Endothelial cell of umbilical vein (primary cell): ENCODE results near the gene MMP28. TPM values are rescaled to one million over a fixed set of nuclear protein-coding genes. Genes with fewer than 3 reads are reported as not detected.

Experiments used
- BruUV-seq: library from RNA; stranded (reverse); fragments of 400-500 nt; replicated peaks from 2 replicates; lab custom pipeline; 2021; lab: Mats Ljungman, UMichigan
- CTCF ChIA-PET: fragments of 300-600, 350-600 bp; sonication (Branson Sonifier 250); formaldehyde crosslinking; loops from one replicate; lab custom pipeline; 2021; ENCODE audit warnings: antibody characterized with exemption, inconsistent platforms; lab: Charles Lee
- POLR2A ChIA-PET: fragments of 300-600, 350-600 bp; sonication (Branson Sonifier 250); formaldehyde crosslinking; loops from one replicate; lab custom pipeline; 2021; ENCODE audit warnings: antibody characterized with exemption, inconsistent platforms; lab: Charles Lee
- DNase-seq: peaks from one replicate; pipeline ENCODE4 v3.0.0-alpha.2; 2011; ENCODE audit warnings: low read depth, low spot score
- FAIRE-seq: peaks from 2 replicates; lab custom pipeline; 2011; peaks lifted over from hg19 to GRCh38; lab: Jason Lieb, UNC
- H2AFZ ChIP-seq: 2 replicates; pipeline ENCODE4 v1.6.0; 2012; ENCODE audit warnings: low read depth, low read length, control low read depth, inconsistent platforms
- H3K27ac ChIP-seq: 2 replicates; pipeline ENCODE4 v1.5.1; 2011; ENCODE audit warnings: low read depth, mild to moderate bottlenecking, control low read depth, low read length, moderate library complexity; ENCODE audit not compliant: insufficient read depth
- H3K27me3 ChIP-seq, 2 experiments: 2 replicates each; pipeline versions ENCODE4 v1.6.0 to v1.6.1; 2011; ENCODE audit warnings: low read length in 2 of 2, mixed read lengths in 1 of 2; ENCODE audit not compliant: control insufficient read depth in 2 of 2, insufficient read depth in 2 of 2
- H3K36me3 ChIP-seq, 2 experiments: 2 replicates in 1 of 2; 3 replicates in 1 of 2; pipeline ENCODE4 v1.5.1; 2011; ENCODE audit warnings: low read length in 2 of 2, mild to moderate bottlenecking in 1 of 2, moderate library complexity in 1 of 2; ENCODE audit not compliant: control insufficient read depth in 2 of 2, insufficient read depth in 2 of 2; ENCODE audit errors: extremely low read depth in 1 of 2
- H3K4me1 ChIP-seq: 3 replicates; pipeline ENCODE4 v1.5.1; 2011; ENCODE audit warnings: mild to moderate bottlenecking, low read length; ENCODE audit not compliant: control insufficient read depth, insufficient read depth; ENCODE audit errors: extremely low read depth
- H3K4me2 ChIP-seq: 2 replicates; pipeline ENCODE4 v1.6.1; 2011; ENCODE audit warnings: low read length, control low read depth, mixed read lengths; ENCODE audit not compliant: insufficient read depth
- H3K4me3 ChIP-seq, 3 experiments: fragments of 200-600 bp in 1 of 3; sonication (generic), shearing (Covaris generic) in 1 of 3; replicated peaks in 1 of 3; 2 replicates each; pipeline ENCODE4 v1.5.1; 2011 to 2016; ENCODE audit warnings: control low read depth in 3 of 3, low read length in 3 of 3, mild to moderate bottlenecking in 2 of 3, inconsistent platforms in 1 of 3, low read depth in 1 of 3, moderate library complexity in 1 of 3; ENCODE audit not compliant: insufficient read depth in 1 of 3
- H3K79me2 ChIP-seq: 2 replicates; pipeline ENCODE4 v1.6.0; 2012; ENCODE audit warnings: low read length, inconsistent platforms; ENCODE audit not compliant: control insufficient read depth, insufficient read depth
- H3K9ac ChIP-seq: replicated peaks from 2 replicates; pipeline ENCODE3; 2011; ENCODE audit warnings: low read length, control low read depth; ENCODE audit not compliant: insufficient read depth; ENCODE audit errors: extremely low read depth
- H3K9me1 ChIP-seq: replicated peaks from 3 replicates; pipeline ENCODE4 v1.6.0; 2011; ENCODE audit warnings: mild to moderate bottlenecking, low read length; ENCODE audit not compliant: control insufficient read depth, insufficient read depth; ENCODE audit errors: extremely low read depth
- H3K9me3 ChIP-seq: replicated peaks from 2 replicates; pipeline ENCODE4 v1.5.1; 2012; ENCODE audit warnings: low read length, inconsistent platforms; ENCODE audit not compliant: control insufficient read depth, insufficient read depth
- H4K20me1 ChIP-seq: replicated peaks from 2 replicates; pipeline ENCODE3; 2011; ENCODE audit warnings: mild to moderate bottlenecking, low read length; ENCODE audit not compliant: control insufficient read depth, insufficient read depth; ENCODE audit errors: extremely low read depth
- CTCF ChIP-seq, 2 donors: IDR thresholded peaks; 1 replicate in 1 of 2; 2 replicates in 1 of 2; pipeline ENCODE4 v1.5.1; 2011; ENCODE audit warnings: low read length in 2 of 2, mild to moderate bottlenecking in 2 of 2, moderate library complexity in 2 of 2, control low read depth in 1 of 2, inconsistent platforms in 1 of 2, low read depth in 1 of 2; ENCODE audit not compliant: insufficient read depth in 1 of 2; ENCODE audit errors: extremely low read depth in 1 of 2
- EZH2 ChIP-seq: IDR thresholded peaks from 2 replicates; pipeline ENCODE4 v1.6.1; 2012; ENCODE audit warnings: borderline replicate concordance, low read depth, mild to moderate bottlenecking, moderate library complexity, low read length, inconsistent platforms; ENCODE audit not compliant: severe bottlenecking
- FOS ChIP-seq: IDR thresholded peaks from 2 replicates; pipeline ENCODE4 v1.6.1; 2011; ENCODE audit warnings: mild to moderate bottlenecking, low read length, moderate library complexity, borderline replicate concordance; ENCODE audit not compliant: insufficient read depth
- GATA2 ChIP-seq: IDR thresholded peaks from 2 replicates; pipeline ENCODE4 v1.7.0; 2011; ENCODE audit warnings: low read depth, mild to moderate bottlenecking, moderate library complexity, mixed read lengths, low read length; ENCODE audit not compliant: insufficient read length, insufficient read depth
- JUN ChIP-seq: IDR thresholded peaks from 2 replicates; pipeline ENCODE4 v1.6.1; 2011; ENCODE audit warnings: borderline replicate concordance, low read depth; ENCODE audit not compliant: insufficient read length, insufficient read depth
- MAX ChIP-seq: IDR thresholded peaks from 2 replicates; pipeline ENCODE4 v1.6.1; 2011; ENCODE audit not compliant: insufficient read depth, insufficient read length
- MYC ChIP-seq: IDR thresholded peaks from one replicate; pipeline ENCODE4 v1.6.1; 2011; ENCODE audit warnings: mild to moderate bottlenecking, low read depth, low read length
- POLR2A ChIP-seq: IDR thresholded peaks from 2 replicates; pipeline ENCODE4 v1.6.1; 2012; ENCODE audit warnings: low read depth, mild to moderate bottlenecking, control low read depth, low read length
- POLR2AphosphoS5 ChIP-seq: IDR thresholded peaks from 2 replicates; pipeline ENCODE4 v1.6.1; 2012; ENCODE audit warnings: low read depth, mild to moderate bottlenecking, control low read depth, low read length, moderate library complexity; ENCODE audit not compliant: insufficient read depth
- dilution Hi-C: fragments of 300-500 bp; cut with MboI; formaldehyde crosslinking; loops from one replicate; pipeline ENCODE4 v1.15.0; 2019; ENCODE audit warnings: low sequenced_read_pairs; ENCODE audit not compliant: extremely low pct_ligation_motif_present
- intact Hi-C: fragments of 100-400 bp; cut with micrococcal nuclease; formaldehyde crosslinking; loops from one replicate; pipeline ENCODE4 v1.10.0; 2022
- polyA plus RNA-seq, 4 experiments: library from polyadenylated mRNA; depleted of rRNA in 3 of 4; stranded (reverse) in 3 of 4; unstranded in 1 of 4; fragments of >200 nt; gene quantifications; 2 replicates each; pipeline versions ENCODE4 v1.2.1 to v1.2.3, GENCODE V29; 2011 to 2012; ENCODE audit warnings: missing spikeins in 1 of 4
- total RNA-seq: library from RNA; stranded (reverse); gene quantifications from 2 replicates; pipeline ENCODE4 v1.2.3, GENCODE V29; 2021

MMP28 gene
- total and polyA plus RNA-seq, 2 donors (not counting 3 experiments of a cell fraction or from before 2014, with no cell fraction given): 6.1 to 7.1 TPM

- intact Hi-C loops (no loop called here), dilution Hi-C loops (no loop called here)
- Histone ChIP-seq H3K9me3 (no peaks in the 10 kb centered on the region), H2AFZ (no peak overlapping the region), H3K4me1 (peaks cover 30% of the 10 kb centered on the region), H3K4me2 (no peak overlapping the region), H3K27ac (no peak overlapping the region), H3K9ac (no peak overlapping the region), H4K20me1 (no peaks in the 10 kb centered on the region), H3K27me3 (peaks cover 30 to 52% of the 10 kb centered on the region in 2 experiments), H3K9me1 (no peaks in the 10 kb centered on the region), H3K36me3 (no peaks in the 10 kb centered on the region), H3K79me2 (no peaks in the 10 kb centered on the region), H3K4me3 (no peak overlapping the region)
- BruUV-seq: no TSS peak
- ChIA-PET POLR2A (interaction anchor here (1.5 kb wide), 1 partner anchor 12 kb away, joined by 5 read pairs; the partner anchor contains the start of gene TAF15), CTCF (interaction anchor here (1.5 to 8.1 kb wide), 3 partner anchors 11 to 33 kb away, joined by 6 to 68 read pairs (median 8); partner anchors contain the start of gene TAF15)
- DNase-seq: no peak
- FAIRE-seq: no peak
- no peak for TF ChIP-seq GATA2
- TF ChIP-seq POLR2AphosphoS5: no peak
- no peak for TF ChIP-seq FOS
- no peak for TF ChIP-seq CTCF (IDR thresholded peaks at IDR 0.05; ENCODE audit: extremely low read depth in 1 of 2, insufficient read depth in 1 of 2, low read depth in 1 of 2, low read length in 2 of 2)
- TF ChIP-seq EZH2: no peak
- TF ChIP-seq POLR2A: no peak
- TF ChIP-seq MYC: no peak
- no peak for TF ChIP-seq MAX
- TF ChIP-seq JUN: no peak
Measured at GRCh38 chr17:35797370-35797769, 1.9 kb upstream of the MMP28 start.
